ENCODE results near the gene VWA2.

GRCh38 chr10:114265392-114266053 lies 26.5 kb downstream of the VWA2 start:
- TF ChIP-seq TARDBP (IDR thresholded peaks at IDR 0.05; ENCODE audit: borderline replicate concordance) (no peak), NR2F1 (conservative IDR thresholded peaks at IDR 0.05) (no peak), SRF (IDR thresholded peaks at IDR 0.05; ENCODE audit: low read depth in 2 of 2, low read length in 2 of 2) (no peak), BHLHE40 (IDR thresholded peaks at IDR 0.05; ENCODE audit: borderline replicate concordance in 1 of 2, low read depth in 2 of 2, low read length in 1 of 2) (no peak), EP300 (IDR thresholded peaks at IDR 0.05; ENCODE audit: borderline replicate concordance in 1 of 2, control insufficient read depth in 1 of 2, low read depth in 2 of 2, low read length in 2 of 2) (no peak), NFYA (IDR thresholded peaks at IDR 0.05; ENCODE audit: borderline replicate concordance, low read depth, low read length) (no peak), BACH1 (IDR thresholded peaks at IDR 0.05; ENCODE audit: borderline replicate concordance) (no peak), POLR2AphosphoS5 (IDR thresholded peaks at IDR 0.05; ENCODE audit: low read length) (no peak), HCFC1 (IDR thresholded peaks at IDR 0.05; ENCODE audit: low read length) (no peak)
